ENCODE measurements around the gene NCOA7.

Gene NCOA7

DNA sequence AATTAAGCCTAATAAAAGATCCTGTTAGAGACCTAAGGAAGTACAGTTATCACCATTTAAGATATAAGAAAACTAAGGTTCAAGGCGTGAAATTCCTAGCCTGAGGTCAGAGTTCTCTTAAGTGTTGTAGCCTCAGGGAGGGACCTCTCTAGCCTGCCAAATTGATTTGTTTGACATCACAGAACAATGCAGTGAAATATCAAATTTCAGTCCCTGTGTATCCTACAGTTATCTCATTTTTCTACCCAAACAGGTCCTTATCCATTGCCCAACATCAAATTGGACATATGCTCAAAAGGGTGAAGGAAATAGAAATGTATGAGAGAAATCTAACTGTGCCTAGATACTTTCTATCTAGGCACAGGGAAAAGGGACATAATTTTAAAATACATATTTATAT, 63.0 kb downstream of the NCOA7 start:
- DNase-seq: no peak
- in situ Hi-C loops (cut with MboI; ENCODE audit: low pct_unique_long_range_greater_than_20kb, low sequenced_read_pairs): no loop called here

DNA sequence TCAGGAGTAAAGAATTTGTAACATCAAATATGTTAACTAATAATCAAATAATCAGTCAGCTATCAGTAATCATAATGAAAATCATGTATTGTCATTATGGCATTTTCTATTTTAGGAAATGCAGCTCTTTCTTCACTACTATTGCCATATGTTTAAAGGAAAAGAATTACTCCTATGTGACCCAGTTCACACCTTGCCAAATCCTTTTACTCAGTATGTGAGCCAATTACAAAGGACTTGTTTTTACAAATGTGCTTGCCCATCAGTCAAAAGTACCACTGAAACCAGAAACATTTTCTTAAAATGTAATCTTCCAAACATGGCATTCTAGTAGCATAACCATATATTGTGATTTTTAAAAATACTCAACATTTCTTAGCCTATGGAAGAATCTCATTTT, 63.6 kb downstream of the NCOA7 start:
- in situ Hi-C loops (cut with MboI; ENCODE audit: low pct_unique_long_range_greater_than_20kb, low sequenced_read_pairs): no loop called here
- no peak for DNase-seq

DNA sequence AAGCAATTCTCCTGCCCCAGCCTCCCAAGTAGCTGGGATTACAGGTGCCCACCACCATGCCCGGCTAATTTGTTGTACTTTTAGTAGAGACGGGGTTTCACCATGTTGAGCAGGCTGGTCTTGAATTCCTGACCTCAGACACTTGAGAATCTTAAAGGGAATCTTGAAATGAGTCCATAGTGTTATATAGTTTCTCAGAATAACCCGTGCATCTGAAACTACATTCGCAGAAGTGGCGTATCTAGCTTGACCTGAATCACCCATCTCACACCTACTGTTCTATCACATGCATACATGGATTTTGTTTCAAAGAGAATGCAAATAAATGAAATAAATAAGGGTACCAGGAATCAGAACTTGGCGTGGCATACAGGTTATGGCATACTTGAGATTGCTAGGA, 65.0 kb downstream of the NCOA7 start:
- in situ Hi-C loops (cut with MboI; ENCODE audit: low pct_unique_long_range_greater_than_20kb, low sequenced_read_pairs): no loop called here
- no peak for DNase-seq

DNA sequence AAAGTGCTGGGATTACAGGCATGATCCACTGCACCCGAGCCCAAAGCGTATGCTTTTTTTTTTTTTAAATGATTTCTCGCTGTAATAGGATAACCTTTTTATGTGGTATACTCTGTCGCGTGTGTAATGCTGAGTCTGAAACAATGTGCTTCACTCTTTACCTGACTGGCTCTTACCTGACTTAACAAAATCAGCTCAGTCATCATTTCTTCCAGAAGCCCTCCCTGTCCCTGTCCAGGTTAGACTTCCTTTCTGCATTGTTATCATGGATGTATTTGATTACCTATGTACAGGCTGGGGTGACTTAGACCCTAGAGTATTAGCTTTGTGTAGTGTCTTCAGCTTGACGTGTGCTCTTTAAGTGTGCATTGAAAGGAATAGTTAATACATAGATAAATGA, 67.1 kb downstream of the NCOA7 start:
- in situ Hi-C loops (cut with MboI; ENCODE audit: low pct_unique_long_range_greater_than_20kb, low sequenced_read_pairs): no loop called here
- DNase-seq: no peak

DNA sequence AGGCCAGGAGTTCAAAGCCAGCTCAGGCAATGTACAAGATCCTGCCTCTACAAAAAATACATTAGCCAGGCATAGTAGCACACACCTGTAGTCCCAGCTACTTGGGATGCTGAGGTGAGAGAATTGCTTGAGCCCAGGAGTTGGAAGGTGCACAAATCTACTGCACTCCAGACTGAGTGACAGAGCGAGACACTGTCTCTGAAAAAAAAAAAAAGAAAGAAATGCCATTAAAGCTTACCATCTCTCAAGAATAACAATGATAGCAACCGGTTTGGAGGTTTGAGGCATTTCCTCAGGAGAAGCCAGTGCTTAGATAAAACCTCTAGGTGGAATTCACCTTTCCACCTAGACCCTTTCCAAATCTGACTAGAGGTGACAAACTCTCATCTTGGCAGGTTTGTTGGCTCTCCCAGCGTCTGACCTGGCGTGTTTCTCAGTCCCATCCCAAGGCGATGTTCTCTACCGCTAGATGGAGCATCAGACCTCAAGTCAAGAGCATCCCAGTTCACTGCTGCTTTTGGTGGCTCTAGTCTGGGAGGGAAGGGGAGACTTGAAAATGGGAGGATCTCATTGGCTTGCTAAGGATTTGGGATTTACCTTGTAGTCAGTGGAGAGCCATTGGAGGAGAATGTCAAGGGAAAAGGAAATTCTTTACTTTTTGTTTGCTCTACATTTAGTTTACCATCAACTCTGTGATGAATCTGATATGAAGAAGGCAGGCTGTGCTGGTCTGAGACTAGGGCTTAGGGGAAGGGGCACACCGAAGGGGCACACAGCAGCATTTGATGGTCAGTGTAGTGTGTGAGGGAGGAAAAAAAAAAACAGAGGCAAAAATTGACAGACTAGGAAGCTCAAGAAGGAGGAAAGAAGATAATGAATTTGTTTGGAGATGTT, 67.9 kb downstream of the NCOA7 start:
- in situ Hi-C loops (cut with MboI; ENCODE audit: low pct_unique_long_range_greater_than_20kb, low sequenced_read_pairs): no loop called here
- no peak for DNase-seq

DNA sequence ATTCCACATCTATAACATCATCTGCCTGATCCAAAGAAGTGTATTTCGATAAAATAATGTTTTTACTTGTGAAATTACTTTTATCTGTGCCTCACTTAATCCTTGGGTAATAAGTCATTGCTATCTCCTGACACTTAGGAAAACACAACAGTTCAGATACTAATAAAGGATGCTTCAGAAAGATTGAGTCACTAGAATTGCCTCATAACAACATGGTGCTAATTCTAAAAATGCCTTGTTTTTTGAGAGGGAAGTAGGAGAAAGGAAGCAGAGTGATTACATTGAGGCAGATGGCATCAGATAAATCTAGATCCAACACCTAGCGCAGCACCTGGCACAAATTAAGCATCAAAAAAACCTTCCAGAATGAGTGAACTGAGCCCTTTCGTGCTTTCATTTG, 69.0 kb downstream of the NCOA7 start:
- in situ Hi-C loops (cut with MboI; ENCODE audit: low pct_unique_long_range_greater_than_20kb, low sequenced_read_pairs): no loop called here
- DNase-seq: no peak

GRCh38 chr6:125863023-125863422, 72.3 kb downstream of the NCOA7 start:
- in situ Hi-C loops (cut with MboI; ENCODE audit: low pct_unique_long_range_greater_than_20kb, low sequenced_read_pairs): no loop called here
- no peak for DNase-seq

DNA sequence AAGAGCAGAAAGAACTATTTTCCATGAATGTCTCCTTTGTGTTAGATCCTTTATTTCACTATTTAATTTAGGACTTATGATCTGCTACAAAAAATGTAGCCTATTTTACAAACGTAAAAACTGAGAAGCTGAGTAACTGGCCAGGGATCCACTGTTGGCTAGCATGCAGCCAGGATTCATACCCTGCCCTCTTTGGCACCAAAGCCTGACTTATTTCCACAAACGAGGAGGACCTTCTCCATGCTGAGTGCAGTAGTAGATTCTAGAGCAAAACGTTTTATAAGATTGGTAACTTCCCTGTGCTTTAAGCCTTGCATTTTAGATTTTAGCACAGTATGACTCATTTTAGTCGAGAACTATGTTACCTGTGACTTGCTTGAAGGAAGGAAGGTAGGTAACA, 74.3 kb downstream of the NCOA7 start:
- in situ Hi-C loops (cut with MboI; ENCODE audit: low pct_unique_long_range_greater_than_20kb, low sequenced_read_pairs): no loop called here
- no peak for DNase-seq

GRCh38 chr6:125866433-125866832, 75.7 kb downstream of the NCOA7 start:
- in situ Hi-C loops (cut with MboI; ENCODE audit: low pct_unique_long_range_greater_than_20kb, low sequenced_read_pairs): no loop called here

GRCh38 chr6:125867483-125867942, 76.8 kb downstream of the NCOA7 start:
- DNase-seq: no peak
- in situ Hi-C loops (cut with MboI; ENCODE audit: low pct_unique_long_range_greater_than_20kb, low sequenced_read_pairs): no loop called here

More at GRCh38 chr6:125866433-125866832, 75.7 kb downstream of the NCOA7 start:
- no peak for DNase-seq

DNA sequence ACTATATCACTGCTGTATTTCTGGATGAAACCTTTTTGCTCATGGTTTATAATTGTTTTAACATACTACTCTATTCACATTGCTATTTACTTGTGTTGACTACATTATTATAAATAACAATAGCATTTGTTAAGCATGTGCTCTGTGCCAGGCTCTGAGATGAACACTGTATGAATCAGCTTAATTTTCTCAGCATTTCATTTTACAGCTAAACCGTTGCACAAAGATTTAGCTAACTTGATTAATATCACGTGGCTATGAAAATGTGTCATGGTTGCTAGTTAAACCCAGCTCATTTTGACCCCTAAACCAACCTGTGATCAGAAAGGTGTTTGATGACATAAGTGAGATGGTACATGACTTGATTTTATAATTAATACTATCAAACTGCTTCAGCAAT, 77.5 kb downstream of the NCOA7 start:
- in situ Hi-C loops (cut with MboI; ENCODE audit: low pct_unique_long_range_greater_than_20kb, low sequenced_read_pairs): no loop called here
- DNase-seq: no peak

DNA sequence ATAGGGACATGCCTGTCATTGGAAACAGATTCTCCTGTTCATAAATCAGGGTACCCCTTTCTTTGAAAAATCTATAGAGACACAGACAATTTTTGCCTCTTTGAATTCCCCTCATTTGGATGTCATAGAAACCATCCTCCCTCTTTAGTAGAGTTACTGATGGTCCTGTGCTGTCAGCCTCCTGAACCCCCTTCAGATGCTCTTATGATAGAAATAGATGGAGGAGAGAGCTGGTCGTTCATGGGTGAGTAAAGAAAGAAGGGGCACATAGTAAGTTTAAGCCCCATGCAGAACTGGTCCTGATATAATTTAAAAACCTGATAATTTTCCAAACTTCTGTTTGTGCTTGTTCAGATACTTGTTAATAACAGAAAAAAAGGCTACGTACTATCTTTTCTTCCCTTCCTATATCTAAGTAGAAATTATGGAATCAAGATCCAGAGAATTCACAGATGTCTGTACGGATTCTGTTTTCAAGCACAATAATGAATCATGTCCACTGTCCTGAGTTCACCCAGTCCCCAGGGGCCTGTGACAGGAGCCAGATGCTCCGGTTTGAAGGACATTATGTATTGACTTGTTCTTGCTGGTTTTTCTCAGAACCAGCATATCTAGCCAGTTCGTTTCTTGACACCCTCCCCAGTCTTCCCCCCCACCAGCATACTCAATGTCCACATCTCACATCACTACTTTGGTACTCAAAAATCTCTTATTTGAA, 78.1 kb downstream of the NCOA7 start:
- in situ Hi-C loops (cut with MboI; ENCODE audit: low pct_unique_long_range_greater_than_20kb, low sequenced_read_pairs): no loop called here
- DNase-seq: no peak

- in situ Hi-C loops (cut with MboI; ENCODE audit: low pct_unique_long_range_greater_than_20kb, low sequenced_read_pairs): no loop called here
- no peak for DNase-seq
Observed at GRCh38 chr6:125869427-125869826, 78.7 kb downstream of the NCOA7 start.

- no peak for DNase-seq
- in situ Hi-C loops (cut with MboI; ENCODE audit: low pct_unique_long_range_greater_than_20kb, low sequenced_read_pairs): no loop called here
Observed at GRCh38 chr6:125871365-125871764, 80.6 kb downstream of the NCOA7 start.

GRCh38 chr6:125872259-125872921, 81.6 kb downstream of the NCOA7 start:
- in situ Hi-C loops (cut with MboI; ENCODE audit: low pct_unique_long_range_greater_than_20kb, low sequenced_read_pairs): no loop called here
- DNase-seq: peak; percentile 12

DNA sequence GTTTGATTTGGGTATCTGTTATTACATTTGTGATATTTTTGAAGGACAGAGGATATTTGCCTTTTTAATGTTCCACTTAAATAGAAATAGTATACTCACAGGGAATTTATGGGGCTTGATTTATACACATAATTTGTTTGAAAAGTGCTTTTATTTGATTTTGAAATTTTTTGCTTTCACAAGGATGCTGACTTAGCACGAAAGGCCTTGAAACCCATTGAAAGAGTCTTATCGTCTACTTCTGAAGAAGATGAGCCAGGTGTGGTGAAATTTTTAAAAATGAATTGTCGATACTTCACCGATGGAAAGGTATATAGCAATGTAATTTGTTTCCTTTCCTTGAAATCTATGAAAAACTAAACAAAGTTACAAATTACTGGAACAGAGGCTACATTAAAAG, 91.5 kb downstream of the NCOA7 start:
- in situ Hi-C loops (cut with MboI; ENCODE audit: low pct_unique_long_range_greater_than_20kb, low sequenced_read_pairs): no loop called here
- no peak for DNase-seq

- no peak for DNase-seq
- in situ Hi-C loops (cut with MboI; ENCODE audit: low pct_unique_long_range_greater_than_20kb, low sequenced_read_pairs): no loop called here
Observed at GRCh38 chr6:125884634-125885371, 94.0 kb downstream of the NCOA7 start.

GRCh38 chr6:125886021-125886420, 95.3 kb downstream of the NCOA7 start:
- peak; percentile 39 for DNase-seq
- in situ Hi-C loops (cut with MboI; ENCODE audit: low pct_unique_long_range_greater_than_20kb, low sequenced_read_pairs): no loop called here

GRCh38 chr6:125886914-125887313, 96.2 kb downstream of the NCOA7 start:
- in situ Hi-C loops (cut with MboI; ENCODE audit: low pct_unique_long_range_greater_than_20kb, low sequenced_read_pairs): no loop called here
- DNase-seq: no peak
